A549 (cell line): ENCODE results near the gene CFAP46.

Source experiments
- CTCF ChIP-seq: fragments of >200 bp; sonication (Bioruptor Twin); formaldehyde crosslinking; IDR thresholded peaks from 3 replicates; pipeline ENCODE4 v1.5.1; 2016
- POLR2A ChIP-seq: IDR thresholded peaks from 2 replicates; pipeline ENCODE4 v1.6.1; 2012; ENCODE audit warnings: mild to moderate bottlenecking, low read length

- TF ChIP-seq POLR2A (no peak), CTCF (no peak)
Measured at GRCh38 chr10:132891368-132891767, 51.0 kb downstream of the CFAP46 start.
